Thyroid gland (tissue), 4 donors: ENCODE results near the gene PRRC2A.

Source experiments
- CTCF ChIP-seq, 6 experiments: fragments of 200-600 bp in 3 of 6; fragments of 450-650 bp in 3 of 6; sonication (generic) in 3 of 6; IDR thresholded peaks; one replicate each; pipeline ENCODE4 v1.5.1; 2016 to 2019; ENCODE audit warnings: antibody characterized with exemption in 6 of 6, mild to moderate bottlenecking in 2 of 6, inconsistent platforms in 1 of 6, moderate library complexity in 1 of 6
- POLR2A ChIP-seq, 2 donors: fragments of 450-650 bp; IDR thresholded peaks; one replicate each; pipeline ENCODE4 v1.6.1; 2017; ENCODE audit warnings: antibody characterized with exemption in 2 of 2, mild to moderate bottlenecking in 2 of 2, moderate library complexity in 1 of 2

GRCh38 chr6:31630177-31630934, 9.8 kb downstream of the PRRC2A start:
- TF ChIP-seq CTCF (IDR thresholded peaks at IDR 0.05) (no peak), POLR2A (IDR thresholded peaks at IDR 0.05) (no peak)
